SK-N-MC (cell line): ENCODE measurements around the gene ABCB8.

ENCODE experiments used
- EZH2 ChIP-seq: fragments of 200-600 bp; sonication (generic); IDR thresholded peaks from one replicate; pipeline ENCODE4 v1.6.1; 2017; ENCODE audit warnings: antibody characterized with exemption
- FOXP2 ChIP-seq: optimal IDR thresholded peaks from 2 replicates; pipeline ENCODE3; 2011; ENCODE audit warnings: mild to moderate bottlenecking, moderate library complexity; ENCODE audit not compliant: insufficient read depth; ENCODE audit errors: extremely low read length, control extremely low read depth
- POLR2AphosphoS5 ChIP-seq: IDR thresholded peaks from 2 replicates; pipeline ENCODE4 v1.6.1; 2012; ENCODE audit warnings: mild to moderate bottlenecking, low read depth, low read length, borderline replicate concordance

- TF ChIP-seq POLR2AphosphoS5 = no peak
- no peak for TF ChIP-seq EZH2
- no peak for TF ChIP-seq FOXP2
These were observed 57.1 kb downstream of the ABCB8 start for GRCh38 chr7:151085329-151085690.
